ENCODE measurements around the gene ABCG4. TPM values are rescaled to one million over a fixed set of nuclear protein-coding genes. Genes with fewer than 3 reads are reported as not detected.

ABCG4 gene
- total and polyA plus RNA-seq, 2 of the 8 experiments (the other 6 are each of a cell fraction or from before 2014, with no cell fraction given): 1.8 to 2.3 TPM

DNA sequence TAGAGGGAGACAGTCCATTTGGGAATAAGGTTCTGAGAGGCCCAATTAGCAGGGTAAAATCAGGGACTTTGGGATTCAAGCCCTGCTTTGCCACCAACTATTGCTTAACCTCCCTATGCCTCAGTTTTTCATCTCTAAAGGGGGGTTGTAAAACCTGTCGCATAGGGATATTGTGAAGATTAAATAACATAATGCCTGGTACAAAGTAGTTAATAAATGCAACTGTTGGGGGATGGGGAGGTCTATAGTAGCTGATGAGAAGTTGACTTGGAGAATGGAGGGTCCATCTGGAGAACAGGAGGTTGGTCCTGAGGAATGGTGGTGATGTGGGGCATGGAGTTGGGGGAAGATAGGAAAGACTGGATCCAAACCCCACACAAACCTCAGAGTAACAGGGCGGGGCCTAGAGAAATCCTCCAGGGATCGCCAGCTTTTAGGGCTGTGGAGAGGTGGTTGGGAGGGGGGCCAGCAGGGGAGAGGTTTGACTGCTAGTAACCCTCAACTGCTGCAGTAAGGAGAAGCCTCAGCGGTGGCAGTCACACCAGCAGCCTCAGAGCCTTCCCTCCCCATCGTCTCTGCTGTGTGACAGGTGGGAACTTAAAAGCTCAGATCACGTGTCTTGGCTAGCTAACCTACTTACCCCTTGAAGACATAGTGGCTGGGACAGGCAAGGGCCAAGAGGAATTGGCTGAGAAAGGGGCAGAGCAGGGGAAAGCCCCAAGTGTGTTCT, 1.1 kb upstream of the ABCG4 start:
- H3K56ac ChIP-seq (replicated peaks; ENCODE audit: insufficient read length, low read depth, low read length): no peak overlapping the region
- no peak for DNase-seq (ENCODE audit: low read depth in 1 of 2, low spot score in 2 of 2)
- FAIRE-seq: no peak
- peak overlapping the region; percentile 65; the same call in 1 of the 2 replicates for H2BK12ac ChIP-seq (ENCODE audit: low read depth, low read length)
- no peak overlapping the region for H2BK5ac ChIP-seq (ENCODE audit: low read depth, low read length)
- H4K8ac ChIP-seq (ENCODE audit: extremely low read depth, insufficient read depth, low read length): no peak overlapping the region
- no peaks in the 10 kb centered on the region for H4K20me1 ChIP-seq (replicated peaks in 1 of 2; ENCODE audit: control insufficient read depth in 1 of 2, insufficient read depth in 2 of 2, low read length in 2 of 2)
- H3K23me2 ChIP-seq (ENCODE audit: low read depth, low read length): peaks cover 12% of the 10 kb centered on the region; the same call in 1 of the 2 replicates
- peak overlapping the region; percentile 90 to 96; a peak in 3 of 4 replicates for H3K4me2 ChIP-seq (ENCODE audit: insufficient read depth in 1 of 2, low read depth in 2 of 2, low read length in 2 of 2)
- H2AK5ac ChIP-seq (ENCODE audit: low read depth, low read length): no peak overlapping the region
- H3K4me1 ChIP-seq (replicated peaks in 1 of 4; ENCODE audit: control insufficient read depth in 3 of 4, insufficient read depth in 4 of 4, low read length in 3 of 4): peaks cover 5 to 16% (median 11%) of the 10 kb centered on the region in 4 experiments
- H4K5ac ChIP-seq (ENCODE audit: insufficient read length, low read depth, low read length): no peak overlapping the region
- no peak overlapping the region for H2AFZ ChIP-seq (ENCODE audit: low read length)
- no peak overlapping the region for H3K9ac ChIP-seq (replicated peaks in 1 of 4; ENCODE audit: extremely low read depth in 1 of 4, low read depth in 3 of 4, low read length in 3 of 4)
- 33% methylated on average over 6 of the region's 6 CpGs; no CpG with 5 or more reads in 1 of the 2 experiments for WGBS, 2 experiments (ENCODE audit: extremely low coverage in 1 of 2, insufficient coverage in 1 of 2, insufficient read length in 1 of 2, insufficient replicate concordance in 2 of 2, low coverage in 1 of 2, low lambda C conversion rate in 2 of 2, missing lambda C conversion rate in 1 of 2)
- H3K18ac ChIP-seq (ENCODE audit: extremely low read depth, low read length): no peak overlapping the region
- no peak overlapping the region for H2BK120ac ChIP-seq (replicated peaks; ENCODE audit: low read depth, low read length)
- peak overlapping the region; percentile 32; the same call in 1 of the 2 replicates for H2BK15ac ChIP-seq (ENCODE audit: low read length)
- H3K4me3 ChIP-seq (ENCODE audit: extremely low read depth in 1 of 4, insufficient read depth in 2 of 4, low read depth in 3 of 4, low read length in 4 of 4): peak overlapping the region in 1 of 4 experiments; percentile 83; a peak in 1 of 8 replicates
- H3K36me3 ChIP-seq (ENCODE audit: control insufficient read depth in 2 of 4, insufficient read depth in 4 of 4, low read length in 3 of 4): no peaks in the 10 kb centered on the region
- no peak overlapping the region for H3K27ac ChIP-seq (ENCODE audit: low read depth, low read length)
- H3K9me3 ChIP-seq (ENCODE audit: insufficient read depth in 2 of 2, low read depth in 1 of 2, low read length in 1 of 2): no peaks in the 10 kb centered on the region
- H3K79me1 ChIP-seq (ENCODE audit: low read depth, low read length): no peaks in the 10 kb centered on the region
- H2BK20ac ChIP-seq (ENCODE audit: low read length): no peak overlapping the region
- H3K79me2 ChIP-seq (ENCODE audit: control insufficient read depth in 1 of 2, insufficient read depth in 2 of 2, low read length in 2 of 2): no peaks in the 10 kb centered on the region
- POLR2A ChIA-PET (ENCODE audit: partially characterized antibody): interaction anchor here (0.6 to 7.7 kb wide), 12 partner anchors 8 to 54 kb away, joined by 3 to 58 read pairs (median 4); partner anchors contain the start of genes DPAGT1, HINFP and NLRX1
- H3K14ac ChIP-seq (ENCODE audit: insufficient read length): no peak overlapping the region
- no peak overlapping the region for H3K23ac ChIP-seq (ENCODE audit: insufficient read length)
- peaks cover 16 to 42% (median 33%) of the 10 kb centered on the region in 4 experiments for H3K27me3 ChIP-seq (replicated peaks in 1 of 4; ENCODE audit: control insufficient read depth in 3 of 4, extremely low read depth in 1 of 4, insufficient read depth in 3 of 4, low read length in 3 of 4)
- H4K91ac ChIP-seq (replicated peaks; ENCODE audit: insufficient read length, low read length): no peak overlapping the region
- CTCF ChIA-PET (ENCODE audit: partially characterized antibody): interaction anchor here (0.8 to 23.6 kb wide), 9 partner anchors 6 to 137 kb away, joined by 3 to 389 read pairs (median 10); partner anchors contain the start of genes CBL, NHERF4 and NLRX1
- H3K4ac ChIP-seq (replicated peaks; ENCODE audit: insufficient read length, low read depth, low read length): no peak overlapping the region
- TF ChIP-seq SIN3A (conservative IDR thresholded peaks at IDR 0.05 in 1 of 2, IDR thresholded peaks at IDR 0.05 in 1 of 2; ENCODE audit: low read depth in 1 of 2, low read length in 2 of 2) (0 out of 4 replicates have a peak, but pooled peaks of 1 of the 2 experiments have one; percentile 35), RBBP5 (IDR thresholded peaks at IDR 0.05; ENCODE audit: borderline replicate concordance, low read depth, low read length) (no peak), TBP (IDR thresholded peaks at IDR 0.05; ENCODE audit: low read depth, low read length) (no peak), E2F6 (IDR thresholded peaks at IDR 0.05) (peak; percentile 84), ZNF274 (IDR thresholded peaks at IDR 0.05; ENCODE audit: borderline replicate concordance, extremely low read depth, low read length) (no peak), ASH2L (IDR thresholded peaks at IDR 0.05; ENCODE audit: low read length) (no peak), MAX (IDR thresholded peaks at IDR 0.05) (peak; percentile 84), USF2 (IDR thresholded peaks at IDR 0.05; ENCODE audit: low read length) (0 out of 2 replicates have a peak, but pooled peaks have one; percentile 15), POLR2A (IDR thresholded peaks at IDR 0.05; ENCODE audit: control extremely low read depth in 1 of 2, low read depth in 2 of 2, low read length in 2 of 2) (no peak)

Data from H1 (cell line).